HG02973 (cell line): ENCODE measurements around the gene NDUFAF8.

ENCODE experiments used
- ATAC-seq: cut with Tn5 transposase; IDR thresholded peaks from one replicate; pipeline ENCODE4 v1.9.1; 2021; ENCODE audit warnings: moderate library complexity; ENCODE audit not compliant: unreplicated experiment

Gene NDUFAF8

GRCh38 chr17:81250286-81251093 lies 11.4 kb downstream of the NDUFAF8 start:
- ATAC-seq, result no peak

- no peak for ATAC-seq
Measured at GRCh38 chr17:81251094-81251708, 12.1 kb downstream of the NDUFAF8 start.

GRCh38 chr17:81251709-81252301 lies 12.7 kb downstream of the NDUFAF8 start:
- ATAC-seq, result no peak

- ATAC-seq, result no peak
Measured at GRCh38 chr17:81252326-81252986, 13.3 kb downstream of the NDUFAF8 start.

GRCh38 chr17:81252987-81253329 lies 13.8 kb downstream of the NDUFAF8 start:
- ATAC-seq, result no peak

GRCh38 chr17:81253358-81254131 lies 14.4 kb downstream of the NDUFAF8 start:
- no peak for ATAC-seq

- ATAC-seq, result no peak
Measured at GRCh38 chr17:81254955-81255717, 16.0 kb downstream of the NDUFAF8 start.

- no peak for ATAC-seq
Measured at GRCh38 chr17:81256616-81257015, 17.5 kb downstream of the NDUFAF8 start.

GRCh38 chr17:81257533-81257932 lies 18.4 kb downstream of the NDUFAF8 start:
- ATAC-seq, result no peak

GRCh38 chr17:81258292-81258691 lies 19.2 kb downstream of the NDUFAF8 start:
- ATAC-seq, result no peak

- ATAC-seq, result no peak
Measured at GRCh38 chr17:81259058-81259605, 20.0 kb downstream of the NDUFAF8 start.

GRCh38 chr17:81260171-81260570 lies 21.1 kb downstream of the NDUFAF8 start:
- no peak for ATAC-seq

- no peak for ATAC-seq
Measured at GRCh38 chr17:81260641-81261040, 21.5 kb downstream of the NDUFAF8 start.

- ATAC-seq, result no peak
Measured at GRCh38 chr17:81261096-81261495, 22.0 kb downstream of the NDUFAF8 start.

GRCh38 chr17:81261582-81262336 lies 22.6 kb downstream of the NDUFAF8 start:
- no peak for ATAC-seq

- no peak for ATAC-seq
Measured at GRCh38 chr17:81263371-81264181, 24.5 kb downstream of the NDUFAF8 start.

- no peak for ATAC-seq
Measured at GRCh38 chr17:81264640-81265039, 25.5 kb downstream of the NDUFAF8 start.

- ATAC-seq, result no peak
Measured at GRCh38 chr17:81265576-81265975, 26.5 kb downstream of the NDUFAF8 start.
